Measurements from ENCODE around the gene CDCA5.

DNA sequence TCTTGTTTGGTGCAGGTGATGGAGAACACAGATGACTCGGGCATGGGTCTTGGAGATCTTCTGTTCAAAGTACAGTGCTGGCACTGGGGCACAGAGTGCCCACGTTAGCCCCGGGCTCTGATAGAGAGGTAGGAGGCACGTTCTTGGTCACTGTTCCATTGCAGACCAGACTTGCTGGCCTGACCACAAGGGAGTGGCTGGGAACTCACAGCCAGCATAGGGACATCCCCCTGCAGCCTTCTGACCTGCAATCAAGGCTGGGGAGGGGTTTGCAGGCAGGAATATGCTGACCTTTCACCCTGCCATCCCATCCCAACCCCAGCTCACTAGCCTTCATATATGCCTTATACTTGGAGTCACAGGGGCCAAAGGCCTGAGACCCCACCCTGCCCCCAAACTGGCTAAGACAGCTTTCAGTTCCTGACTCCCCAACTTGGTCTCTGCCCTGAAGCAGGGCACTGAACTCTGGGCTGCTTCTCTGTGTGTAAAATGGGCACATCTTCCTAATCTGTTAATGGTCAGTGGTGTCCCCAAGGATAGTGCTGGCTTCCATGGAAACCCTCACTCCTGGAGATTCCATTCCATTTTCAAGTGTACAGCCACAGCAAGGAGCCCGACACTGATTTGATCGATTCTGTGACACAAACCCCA, 42.9 kb upstream of the CDCA5 start:
- TF ChIP-seq CTCF (IDR thresholded peaks at IDR 0.05): no peak
- TF ChIP-seq POLR2A (IDR thresholded peaks at IDR 0.05): peak in 1 of 3 donors; percentile 11
